ENCODE results near the gene SEMA4C. TPM values are rescaled to one million over a fixed set of nuclear protein-coding genes. Genes with fewer than 3 reads are reported as not detected.
"Not testable (repeated sequence)": the region's sequence is repeated elsewhere in the genome, so short reads cannot be mapped to it uniquely, and the experiment has no call there.

Gene SEMA4C
- total RNA-seq, 1 experiment from 2014 or later, result 23.5 TPM

GRCh38 chr2:96867756-96868554 lies 1.9 kb downstream of the SEMA4C start:
- DNase-seq (ENCODE audit: low read depth), result no peak

DNA sequence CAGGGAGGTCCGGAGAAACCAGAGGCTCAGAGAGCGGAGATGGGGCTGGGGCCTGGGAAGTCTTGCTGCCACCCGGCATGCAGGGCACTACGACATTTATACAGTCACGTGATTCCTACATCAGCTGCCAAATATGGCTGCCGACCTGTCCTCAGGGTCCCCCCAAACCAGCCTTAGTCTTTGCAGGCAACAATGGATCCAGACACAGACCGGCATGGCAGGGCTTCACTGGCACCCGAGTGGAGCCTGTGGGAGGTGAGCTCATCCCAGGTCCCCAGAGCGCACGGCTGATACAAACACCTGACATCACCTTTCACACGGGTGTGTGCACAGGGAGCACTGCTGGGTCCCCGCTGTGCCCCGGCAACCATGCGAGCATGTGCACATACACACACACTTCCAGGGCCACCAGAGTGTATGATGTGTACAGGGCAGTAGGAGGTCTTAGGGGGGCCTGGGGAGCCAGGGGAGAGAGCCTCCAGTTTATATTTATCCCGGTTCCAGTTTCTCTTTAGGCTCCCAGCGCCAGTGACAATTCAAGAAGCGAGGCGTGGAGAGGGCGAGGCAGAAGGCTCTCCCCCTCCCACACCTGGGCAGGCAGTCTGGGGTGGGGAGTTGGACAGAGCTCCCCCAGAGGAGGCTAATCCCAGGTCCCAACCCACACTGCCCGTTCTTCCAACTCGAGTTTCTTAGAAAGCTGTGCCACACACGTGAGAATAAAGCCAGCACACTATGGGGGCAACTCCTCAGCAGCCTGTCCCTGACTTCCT lies 2.7 kb downstream of the SEMA4C start:
- DNase-seq (ENCODE audit: low read depth), result no peak

DNA sequence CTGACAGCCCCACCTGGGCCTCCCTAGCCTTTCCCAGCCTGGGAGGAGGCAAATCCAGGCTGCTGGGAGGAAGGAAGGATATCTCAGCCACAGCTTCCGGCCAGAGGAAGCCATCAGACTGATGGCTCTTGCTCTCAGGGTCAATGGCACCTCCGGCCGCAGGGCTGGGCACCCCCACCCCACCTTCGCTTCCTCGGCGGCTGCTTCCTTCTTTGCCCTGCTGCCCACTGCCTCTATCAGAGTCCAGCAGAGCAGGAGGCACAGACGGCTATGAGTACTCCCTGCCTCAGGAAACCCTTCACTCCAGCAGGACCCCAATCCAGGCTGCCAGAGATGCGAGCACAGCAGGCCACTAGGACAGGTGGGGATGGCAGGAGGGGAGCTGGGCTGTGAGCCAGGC lies 3.3 kb downstream of the SEMA4C start:
- no peak for DNase-seq (ENCODE audit: low read depth)

GRCh38 chr2:96866149-96866548 lies 3.7 kb downstream of the SEMA4C start:
- no peak for DNase-seq (ENCODE audit: low read depth)

DNA sequence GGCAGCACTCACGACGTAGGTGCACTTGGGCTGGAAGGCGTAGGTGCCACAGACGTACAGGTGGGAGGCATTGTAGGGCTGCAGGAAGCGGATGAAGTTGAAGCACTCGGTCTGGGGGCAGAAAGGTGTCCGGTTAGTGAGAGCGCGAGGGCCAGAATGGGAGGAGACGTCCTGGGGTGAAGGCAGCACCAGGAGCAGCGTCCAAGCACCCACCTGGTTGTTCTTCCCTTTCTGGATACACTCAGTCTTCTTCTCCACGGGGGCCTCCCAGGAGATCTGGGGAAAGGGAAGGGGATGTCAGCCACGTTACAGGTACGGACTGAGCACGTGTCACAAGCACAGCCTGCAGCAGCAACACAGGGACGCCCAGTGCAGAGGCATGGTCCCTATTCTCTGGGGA lies 4.2 kb downstream of the SEMA4C start:
- no peak for DNase-seq (ENCODE audit: low read depth)

DNA sequence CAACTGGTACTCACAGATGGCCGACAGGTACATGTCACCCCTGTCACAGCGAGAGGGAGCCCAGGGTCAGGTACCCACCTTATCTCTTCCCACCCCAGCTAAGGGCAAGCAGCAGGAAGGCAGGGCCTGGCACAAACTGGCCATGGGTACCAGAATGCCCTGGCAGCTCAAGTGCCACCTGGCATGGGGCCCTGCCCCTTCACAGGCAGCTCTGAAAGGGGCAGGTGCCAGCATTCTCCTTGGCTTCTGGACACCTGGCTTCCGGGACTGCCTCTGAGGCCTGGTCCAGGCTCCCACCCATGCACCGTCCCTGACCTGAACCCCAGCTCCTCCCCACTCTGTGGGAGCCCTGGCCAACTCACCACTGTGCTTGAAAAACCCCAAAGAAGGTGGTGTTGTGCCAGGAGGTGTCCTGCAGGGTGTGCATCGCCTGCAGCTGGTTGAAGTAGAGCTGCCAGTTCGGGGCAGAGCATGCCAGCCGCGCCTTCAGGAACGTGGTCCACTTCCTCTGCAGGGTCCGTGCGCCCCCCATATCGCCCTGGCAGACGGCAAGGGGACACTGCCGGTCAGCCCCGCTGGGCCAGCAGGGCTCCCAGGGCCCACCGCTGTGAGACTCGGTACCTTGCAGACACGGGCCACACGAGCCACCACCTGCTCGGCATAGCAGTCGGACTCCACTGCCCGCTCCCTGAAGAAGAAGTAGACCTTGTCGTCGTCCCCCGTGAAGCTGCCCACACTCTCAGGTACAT lies 5.4 kb downstream of the SEMA4C start:
- no peak for DNase-seq (ENCODE audit: low read depth)

DNA sequence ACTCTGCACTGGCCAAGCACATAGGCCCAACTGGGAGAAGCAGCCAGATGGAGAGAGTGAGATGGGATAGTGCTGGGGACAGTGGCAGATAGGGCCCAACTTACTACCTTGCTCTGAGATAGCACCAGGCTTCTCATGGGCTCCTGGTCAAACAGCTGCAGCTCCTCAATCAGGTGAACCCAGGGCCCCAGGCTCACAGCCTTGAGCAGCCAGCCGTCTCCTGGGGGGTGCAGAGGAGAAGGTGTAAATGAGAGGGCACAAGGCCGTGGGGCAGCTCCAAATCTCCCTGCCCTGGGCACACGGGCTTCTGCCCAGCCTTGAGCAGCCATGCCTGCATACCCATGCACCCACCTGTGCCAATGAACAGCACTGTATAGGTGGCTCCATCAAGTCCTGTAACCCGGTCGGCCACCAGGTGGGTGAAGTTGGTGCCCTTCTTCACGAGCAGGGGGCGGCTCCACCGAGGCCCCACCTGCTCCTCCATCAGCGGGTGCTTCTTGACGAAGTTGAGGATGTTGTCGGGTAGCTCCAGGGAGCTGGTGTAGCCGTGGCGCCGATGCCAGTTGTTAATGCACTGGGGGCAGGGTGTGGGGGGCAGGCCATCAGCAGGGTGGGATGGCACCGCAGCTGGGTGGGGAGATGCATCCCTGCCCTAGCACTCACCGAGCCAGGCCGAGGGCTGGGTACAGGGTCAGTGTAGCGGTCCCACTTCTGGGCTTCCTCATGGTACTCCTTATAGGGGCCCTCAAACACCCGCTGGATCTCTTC lies 6.1 kb downstream of the SEMA4C start:
- no peak for DNase-seq (ENCODE audit: low read depth)

GRCh38 chr2:96863056-96863455 lies 6.8 kb downstream of the SEMA4C start:
- not testable (repeated sequence) for DNase-seq (ENCODE audit: low read depth)

- DNase-seq (ENCODE audit: low read depth), result no peak
Measured at GRCh38 chr2:96861074-96861473, 8.8 kb downstream of the SEMA4C start.

DNA sequence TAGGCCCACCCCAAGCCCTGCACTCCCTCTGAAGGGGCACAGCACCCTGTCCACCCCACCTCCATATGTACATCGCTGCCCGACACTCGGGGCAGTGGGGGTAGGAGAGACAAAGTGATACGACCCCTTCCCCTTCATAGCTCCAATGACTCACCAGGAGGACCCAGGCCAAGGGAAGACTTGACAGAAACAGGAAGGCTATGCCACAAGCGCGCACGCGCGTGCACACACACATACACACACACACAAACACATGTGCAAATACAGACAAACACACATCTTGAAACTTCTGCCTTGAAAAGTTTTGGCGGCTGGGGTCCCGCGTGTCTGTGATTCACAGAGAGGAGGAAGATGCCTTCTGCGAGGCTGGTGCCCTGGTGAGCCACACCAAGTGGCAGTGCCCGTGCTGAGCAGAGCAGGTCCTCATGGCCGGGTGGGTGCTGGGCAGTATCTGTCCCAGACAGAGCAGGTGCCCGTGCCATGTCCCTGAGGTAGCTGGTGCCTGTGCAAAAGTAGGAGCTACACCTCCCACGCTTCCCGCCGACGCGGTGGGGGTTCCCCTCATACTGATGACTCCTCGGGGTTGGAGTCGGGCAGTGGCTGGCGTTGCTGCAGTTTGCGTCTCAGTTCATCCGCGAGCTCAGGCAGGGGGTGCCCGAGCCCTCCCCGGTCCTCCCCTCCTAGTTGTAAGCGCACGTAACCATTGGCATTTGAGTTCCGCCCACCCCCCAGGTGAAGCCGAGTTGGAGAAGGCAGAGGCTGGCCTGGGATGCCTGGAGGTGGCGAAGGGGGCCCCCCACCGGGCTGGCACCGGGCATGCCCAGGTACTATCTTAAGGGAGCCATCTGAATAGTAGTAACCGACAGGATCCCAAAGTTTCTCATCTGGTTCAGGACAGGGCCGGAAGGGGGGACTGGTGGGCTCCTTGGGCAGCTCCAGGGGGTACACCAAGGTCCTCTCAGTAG lies 9.5 kb downstream of the SEMA4C start:
- DNase-seq (ENCODE audit: low read depth), result no peak

DNA sequence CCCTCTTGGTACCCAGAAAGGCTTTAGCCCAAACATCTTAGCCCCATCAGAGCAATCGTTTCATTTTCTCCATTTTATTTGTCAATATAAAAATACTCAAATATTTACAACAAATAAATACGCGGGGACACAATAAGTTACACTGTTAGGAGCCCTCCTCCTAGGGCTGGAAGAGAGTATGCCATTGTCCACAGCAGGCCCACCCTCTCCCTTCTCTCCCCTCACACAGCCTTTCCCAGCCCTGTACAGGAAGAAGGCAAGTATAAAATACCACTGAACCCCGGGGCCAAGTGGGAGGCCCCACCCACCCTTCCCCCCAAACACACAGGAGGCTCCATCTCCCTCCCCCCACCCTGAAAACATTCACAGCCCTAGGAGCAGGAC lies 10.2 kb downstream of the SEMA4C start:
- no peak for DNase-seq (ENCODE audit: low read depth)

- DNase-seq (ENCODE audit: low read depth), result peak; percentile 37
Measured at GRCh38 chr2:96859099-96859649, 10.7 kb downstream of the SEMA4C start.

DNA sequence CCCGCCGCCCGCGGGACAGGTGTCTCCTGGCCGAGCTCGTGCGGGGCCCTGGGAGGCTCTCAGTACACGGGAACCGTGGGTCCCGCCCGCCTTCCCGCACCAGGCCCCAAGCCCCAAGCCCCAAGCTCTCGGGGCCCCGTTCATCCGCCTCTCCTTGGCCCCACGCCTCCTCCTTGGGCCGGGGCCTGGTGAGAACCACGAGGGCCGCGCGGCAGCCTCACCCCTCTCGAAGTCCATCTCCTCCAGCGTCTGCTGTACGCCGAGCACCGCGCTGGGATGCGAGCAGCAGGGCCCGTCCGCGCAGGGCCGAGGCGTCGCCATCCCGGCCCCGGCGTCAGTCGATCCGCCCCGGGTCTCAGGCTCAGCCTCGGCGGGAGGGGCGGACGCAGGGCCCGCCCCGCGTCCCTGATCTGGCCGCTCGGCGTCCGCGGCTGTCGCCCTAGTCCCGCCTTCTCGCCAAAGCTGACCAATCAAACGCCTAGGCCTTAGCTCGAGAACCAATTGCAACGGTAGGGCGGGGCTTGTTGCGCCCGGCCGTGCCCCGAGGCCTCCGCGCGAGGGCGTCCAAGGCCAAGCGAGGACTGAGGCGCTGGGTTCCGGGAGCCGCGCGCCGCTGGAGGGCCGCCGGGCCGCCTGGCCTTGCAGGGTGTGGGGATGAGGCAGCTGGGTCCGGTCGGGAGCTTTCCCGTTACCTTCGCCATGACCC lies 12.1 kb downstream of the SEMA4C start, which contains the start of gene ANKRD39:
ANKRD39 (minus strand) TSS at position 350 of the 706 bp plus-strand sequence; CDS start at position 321, 29 bp downstream.
- DNase-seq (ENCODE audit: low read depth), result peak; percentile 99

- peak; percentile 44 for DNase-seq (ENCODE audit: low read depth)
Measured at GRCh38 chr2:96856776-96857666, 12.9 kb downstream of the SEMA4C start.

- DNase-seq (ENCODE audit: low read depth), result no peak
Measured at GRCh38 chr2:96853321-96853720, 16.6 kb downstream of the SEMA4C start.

- no peak for DNase-seq (ENCODE audit: low read depth)
Measured at GRCh38 chr2:96852667-96853066, 17.2 kb downstream of the SEMA4C start.

- DNase-seq (ENCODE audit: low read depth), result no peak
Measured at GRCh38 chr2:96848264-96848663, 21.6 kb downstream of the SEMA4C start.

GRCh38 chr2:96847586-96847985 lies 22.3 kb downstream of the SEMA4C start:
- DNase-seq (ENCODE audit: low read depth), result no peak

Data from Daoy (cell line).